A549 (cell line): ENCODE data around the gene MROH2B. TPM values are rescaled to one million over a fixed set of nuclear protein-coding genes. Genes with fewer than 3 reads are reported as not detected.

Experiments used
- ATAC-seq, 2 experiments: fragments of 200-7000 bp in 1 of 2; fragments of >200 bp in 1 of 2; cut with Nextera tagmentation in 1 of 2; cut with Tn5 transposase in 1 of 2; 3 replicates each; pipeline versions ENCODE4 v1.8.0 to v1.9.1; 2018 to 2020; ENCODE audit warnings: mild to moderate bottlenecking in 1 of 2, moderate library complexity in 1 of 2
- CTCF ChIA-PET: fragments of 300-600 bp; sonication (Branson Sonifier 250); formaldehyde crosslinking; extraction: SDS; loops from one replicate; lab custom pipeline; 2021; ENCODE audit warnings: antibody characterized with exemption, inconsistent platforms; lab: Yijun Ruan, JAX
- POLR2A ChIA-PET: fragments of 350-600 bp; formaldehyde crosslinking; extraction: SDS; loops from one replicate; lab custom pipeline; 2021; ENCODE audit warnings: antibody characterized with exemption, inconsistent platforms; lab: Yijun Ruan, JAX
- DNase-seq, 2 experiments: peaks; one replicate each; pipeline versions ENCODE4 v3.0.0 to v3.0.0-alpha.2; 2011 to 2016; ENCODE audit warnings: low read depth in 1 of 2, low spot score in 1 of 2
- FAIRE-seq: peaks from 2 replicates; lab custom pipeline; 2011; peaks lifted over from hg19 to GRCh38; lab: Jason Lieb, UNC
- H3K27ac ChIP-seq, 2 experiments: fragments of >200 bp; sonication (Bioruptor Twin); formaldehyde crosslinking; 3 replicates each; pipeline ENCODE4 v1.5.1; 2016 to 2017
- H3K4me1 ChIP-seq: fragments of >200 bp; sonication (Bioruptor Twin); formaldehyde crosslinking; 3 replicates; pipeline ENCODE4 v1.6.1; 2016
- H3K4me2 ChIP-seq: fragments of >200 bp; sonication (Bioruptor Twin); formaldehyde crosslinking; 3 replicates; pipeline ENCODE4 v1.6.1; 2016
- H3K4me3 ChIP-seq: fragments of >200 bp; sonication (Bioruptor Twin); formaldehyde crosslinking; 3 replicates; pipeline ENCODE4 v1.5.1; 2016
- H3K9me3 ChIP-seq: fragments of >200 bp; sonication (Bioruptor Twin); formaldehyde crosslinking; 3 replicates; pipeline ENCODE4 v1.6.1; 2016
- ATOH8 ChIP-seq: fragments of 250-450 bp; sonication (Bioruptor Pico); IDR thresholded peaks from 2 replicates; pipeline ENCODE4 v1.5.0; 2020; ENCODE audit warnings: low read depth, mild to moderate bottlenecking, moderate library complexity
- BCL3 ChIP-seq: fragments of >200 bp; sonication (Bioruptor Twin); formaldehyde crosslinking; IDR thresholded peaks from 3 replicates; pipeline ENCODE4 v1.6.1; 2016
- BHLHE40 ChIP-seq: IDR thresholded peaks from 2 replicates; pipeline ENCODE4 v1.6.1; 2012; ENCODE audit warnings: low read depth, low read length, inconsistent platforms
- CBX2 ChIP-seq: fragments of 200-600 bp; sonication (generic); IDR thresholded peaks from 2 replicates; pipeline ENCODE4 v1.6.1; 2016; ENCODE audit warnings: low read depth, mild to moderate bottlenecking, borderline replicate concordance
- CEBPB ChIP-seq, 2 experiments: fragments of >200 bp in 1 of 2; sonication (Bioruptor Twin) in 1 of 2; formaldehyde crosslinking in 1 of 2; IDR thresholded peaks; 2 replicates each; pipeline ENCODE4 v1.6.1; 2012 to 2016
- EHMT2 ChIP-seq: fragments of 200-600 bp; sonication (generic); IDR thresholded peaks from 2 replicates; pipeline ENCODE4 v1.6.1; 2016; ENCODE audit warnings: antibody characterized with exemption, low read depth, mild to moderate bottlenecking, moderate library complexity
- FOSB ChIP-seq: fragments of 250-450 bp; sonication (Bioruptor Pico); IDR thresholded peaks from 2 replicates; pipeline ENCODE4 v1.5.0; 2020; ENCODE audit warnings: mild to moderate bottlenecking, moderate library complexity
- FOXS1 ChIP-seq: fragments of 250-450 bp; sonication (Bioruptor Pico); IDR thresholded peaks from 2 replicates; pipeline ENCODE4 v1.5.0; 2020; ENCODE audit warnings: mild to moderate bottlenecking, moderate library complexity
- MAZ ChIP-seq: fragments of 150-350 bp; IDR thresholded peaks from 2 replicates; pipeline ENCODE4 v1.6.1; 2014; ENCODE audit warnings: antibody characterized with exemption, low read depth, low read length, borderline replicate concordance
- MYC ChIP-seq: IDR thresholded peaks from 2 replicates; pipeline ENCODE4 v1.6.1; 2012; ENCODE audit warnings: mild to moderate bottlenecking, inconsistent platforms, low read length, improper control_type of control experiment, borderline replicate concordance
- NFE2L2 ChIP-seq: fragments of 150-350 bp; conservative IDR thresholded peaks from 2 replicates; pipeline ENCODE4 v1.6.1; 2014; ENCODE audit warnings: low read length
- POLR2AphosphoS2 ChIP-seq: conservative IDR thresholded peaks from 2 replicates; pipeline ENCODE4 v1.6.1; 2012; ENCODE audit warnings: low read length, improper control_type of control experiment, inconsistent platforms
- RARB ChIP-seq: fragments of 250-450 bp; sonication (Bioruptor Pico); IDR thresholded peaks from 2 replicates; pipeline ENCODE4 v1.8.0; 2021; ENCODE audit warnings: mild to moderate bottlenecking, moderate library complexity
- RCOR1 ChIP-seq: fragments of 150-350 bp; IDR thresholded peaks from 2 replicates; pipeline ENCODE4 v1.6.1; 2014; ENCODE audit warnings: antibody characterized with exemption, low read length, low read depth
- REST ChIP-seq: fragments of 200-600 bp; sonication (generic); IDR thresholded peaks from 2 replicates; pipeline ENCODE4 v1.6.1; 2016; ENCODE audit warnings: antibody characterized with exemption, mild to moderate bottlenecking, moderate library complexity
- RNF2 ChIP-seq: fragments of 200-600 bp; sonication (generic); IDR thresholded peaks from 2 replicates; pipeline ENCODE4 v1.6.1; 2016; ENCODE audit warnings: low read depth, mild to moderate bottlenecking, antibody characterized with exemption, moderate library complexity, borderline replicate concordance
- TP53 ChIP-seq: fragments of 250-450 bp; sonication (Bioruptor Pico); IDR thresholded peaks from 2 replicates; pipeline ENCODE4 v1.5.0; 2021; ENCODE audit warnings: mild to moderate bottlenecking, moderate library complexity
- USF2 ChIP-seq: fragments of 450-650 bp; IDR thresholded peaks from 2 replicates; pipeline ENCODE4 v1.6.1; 2014; ENCODE audit warnings: antibody characterized with exemption
- ZNF302 ChIP-seq: fragments of 250-450 bp; sonication (Bioruptor Pico); IDR thresholded peaks from 2 replicates; pipeline ENCODE4 v1.9.0; 2021; ENCODE audit warnings: inconsistent platforms, mild to moderate bottlenecking, moderate library complexity
- WGBS: methylation state at CpG from one replicate; pipeline ENCODE4 v1.1.6; 2017; ENCODE audit errors: missing lambda C conversion rate; 5-methylcytosine and 5-hydroxymethylcytosine counted together
- polyA plus RNA-seq, 4 experiments: library from polyadenylated mRNA; depleted of rRNA in 3 of 4; stranded (reverse); fragments of >200 nt; fragmentation: RNase III in 1 of 4; extraction: RNeasy Plus Mini Kit Qiagen cat#74134 plus additional on column Dnase treatment in 1 of 4; gene quantifications; 2 replicates in 3 of 4; 3 replicates in 1 of 4; pipeline ENCODE4 v1.2.3, GENCODE V29; 2011 to 2017
- TF ChIP-seq, protein P1 (sequence below): fragments of >200 bp; sonication (Bioruptor Twin); formaldehyde crosslinking; IDR thresholded peaks from 3 replicates; pipeline ENCODE4 v1.5.1; 2016

MROH2B gene
- polyA plus RNA-seq, 2 of the 4 experiments (the other 2 are of a cell fraction), result not detected

GRCh38 chr5:40981420-40981819 lies 89.7 kb downstream of the MROH2B start:
- Histone ChIP-seq H3K27ac (no peak overlapping the region), H3K4me2 (no peak overlapping the region), H3K4me1 (no peaks in the 10 kb centered on the region), H3K9me3 (no peaks in the 10 kb centered on the region), H3K4me3 (no peak overlapping the region)
- POLR2A ChIA-PET, result no interaction called here
- WGBS, result 77% methylated on average over 9 of the region's 9 CpGs
- CTCF ChIA-PET, result no interaction called here
- ATAC-seq, result no peak
- no peak for FAIRE-seq
- DNase-seq, result no peak
- TF ChIP-seq, protein P1, sequence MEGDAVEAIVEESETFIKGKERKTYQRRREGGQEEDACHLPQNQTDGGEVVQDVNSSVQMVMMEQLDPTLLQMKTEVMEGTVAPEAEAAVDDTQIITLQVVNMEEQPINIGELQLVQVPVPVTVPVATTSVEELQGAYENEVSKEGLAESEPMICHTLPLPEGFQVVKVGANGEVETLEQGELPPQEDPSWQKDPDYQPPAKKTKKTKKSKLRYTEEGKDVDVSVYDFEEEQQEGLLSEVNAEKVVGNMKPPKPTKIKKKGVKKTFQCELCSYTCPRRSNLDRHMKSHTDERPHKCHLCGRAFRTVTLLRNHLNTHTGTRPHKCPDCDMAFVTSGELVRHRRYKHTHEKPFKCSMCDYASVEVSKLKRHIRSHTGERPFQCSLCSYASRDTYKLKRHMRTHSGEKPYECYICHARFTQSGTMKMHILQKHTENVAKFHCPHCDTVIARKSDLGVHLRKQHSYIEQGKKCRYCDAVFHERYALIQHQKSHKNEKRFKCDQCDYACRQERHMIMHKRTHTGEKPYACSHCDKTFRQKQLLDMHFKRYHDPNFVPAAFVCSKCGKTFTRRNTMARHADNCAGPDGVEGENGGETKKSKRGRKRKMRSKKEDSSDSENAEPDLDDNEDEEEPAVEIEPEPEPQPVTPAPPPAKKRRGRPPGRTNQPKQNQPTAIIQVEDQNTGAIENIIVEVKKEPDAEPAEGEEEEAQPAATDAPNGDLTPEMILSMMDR, result no peak

DNA sequence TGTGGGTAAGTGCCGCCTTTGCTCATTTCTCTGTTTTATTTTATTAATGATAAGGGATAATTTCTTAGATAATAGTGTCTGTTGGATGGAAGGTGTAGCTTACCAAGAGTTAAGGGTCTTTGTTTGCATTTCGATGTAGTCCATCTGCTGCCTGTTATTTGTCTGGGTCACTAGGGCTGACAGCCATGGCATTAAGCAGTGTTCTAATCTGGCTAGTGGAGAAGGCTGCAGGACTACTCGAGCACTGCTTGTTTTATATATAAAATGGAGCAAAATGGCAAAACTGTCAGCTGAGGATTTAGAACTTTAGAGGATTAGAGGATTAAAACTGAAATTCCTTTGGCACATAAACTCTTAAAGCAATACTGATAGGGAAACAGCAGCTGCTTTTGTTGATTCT lies 94.3 kb downstream of the MROH2B start:
- POLR2A ChIA-PET, result no interaction called here
- FAIRE-seq (no peak), DNase-seq (no peak), ATAC-seq (no peak)
- Histone ChIP-seq H3K4me1 (no peaks in the 10 kb centered on the region), H3K4me2 (no peak overlapping the region), H3K9me3 (no peaks in the 10 kb centered on the region), H3K27ac (no peak overlapping the region), H3K4me3 (no peak overlapping the region)
- no peak for TF ChIP-seq POLR2AphosphoS2
- TF ChIP-seq NFE2L2, result no peak
- TF ChIP-seq CBX2, result no peak
- TF ChIP-seq MYC, result no peak
- no peak for TF ChIP-seq RCOR1
- TF ChIP-seq RNF2, result no peak
- TF ChIP-seq BCL3, result no peak
- no peak for TF ChIP-seq MAZ
- no peak for TF ChIP-seq EHMT2
- TF ChIP-seq USF2, result no peak
- TF ChIP-seq ATOH8, result no peak
- no peak for TF ChIP-seq RARB (CRISPR knock-in tag)
- no peak for TF ChIP-seq TP53 (CRISPR knock-in tag)
- TF ChIP-seq FOXS1 (CRISPR knock-in tag), result no peak
- TF ChIP-seq FOSB (CRISPR knock-in tag), result no peak
- TF ChIP-seq CEBPB (IDR thresholded peaks at IDR 0.05), result no peak
- CTCF ChIA-PET, result no interaction called here
- WGBS, result 29% methylated on average over 3 of the region's 3 CpGs

- Histone ChIP-seq H3K27ac (no peak overlapping the region), H3K4me3 (no peak overlapping the region), H3K9me3 (no peaks in the 10 kb centered on the region), H3K4me1 (no peaks in the 10 kb centered on the region), H3K4me2 (no peak overlapping the region)
- WGBS, result 25% methylated on average over 3 of the region's 3 CpGs
- DNase-seq (no peak), ATAC-seq (no peak), FAIRE-seq (no peak)
- ChIA-PET CTCF (interaction anchor here (0.5 kb wide), 1 partner anchor 328 kb away, joined by 3 read pairs; no protein-coding TSS in a partner anchor), POLR2A (no interaction called here)
- TF ChIP-seq REST (no peak), BHLHE40 (no peak), ZNF302 (CRISPR knock-in tag) (no peak), USF2 (no peak)
Observed at GRCh38 chr5:40976041-40976440, 95.1 kb downstream of the MROH2B start.
